Mucosa of gallbladder (tissue), 1 donor: ENCODE results near the gene SKOR1. TPM values are rescaled to one million over a fixed set of nuclear protein-coding genes. Genes with fewer than 3 reads are reported as not detected.

Experiments
- DNase-seq: peaks from one replicate; pipeline ENCODE4 v3.0.0-alpha.2; 2020; ENCODE audit warnings: low spot score
- total RNA-seq: library from RNA; stranded (reverse); gene quantifications from one replicate; pipeline ENCODE4 v1.2.1, GENCODE V29; 2021
- donor health status: DM: no; HTN: no; CAD: no.

The SKOR1 gene
- total RNA-seq, 1 donor from 2014 or later: 0.43 TPM

DNA sequence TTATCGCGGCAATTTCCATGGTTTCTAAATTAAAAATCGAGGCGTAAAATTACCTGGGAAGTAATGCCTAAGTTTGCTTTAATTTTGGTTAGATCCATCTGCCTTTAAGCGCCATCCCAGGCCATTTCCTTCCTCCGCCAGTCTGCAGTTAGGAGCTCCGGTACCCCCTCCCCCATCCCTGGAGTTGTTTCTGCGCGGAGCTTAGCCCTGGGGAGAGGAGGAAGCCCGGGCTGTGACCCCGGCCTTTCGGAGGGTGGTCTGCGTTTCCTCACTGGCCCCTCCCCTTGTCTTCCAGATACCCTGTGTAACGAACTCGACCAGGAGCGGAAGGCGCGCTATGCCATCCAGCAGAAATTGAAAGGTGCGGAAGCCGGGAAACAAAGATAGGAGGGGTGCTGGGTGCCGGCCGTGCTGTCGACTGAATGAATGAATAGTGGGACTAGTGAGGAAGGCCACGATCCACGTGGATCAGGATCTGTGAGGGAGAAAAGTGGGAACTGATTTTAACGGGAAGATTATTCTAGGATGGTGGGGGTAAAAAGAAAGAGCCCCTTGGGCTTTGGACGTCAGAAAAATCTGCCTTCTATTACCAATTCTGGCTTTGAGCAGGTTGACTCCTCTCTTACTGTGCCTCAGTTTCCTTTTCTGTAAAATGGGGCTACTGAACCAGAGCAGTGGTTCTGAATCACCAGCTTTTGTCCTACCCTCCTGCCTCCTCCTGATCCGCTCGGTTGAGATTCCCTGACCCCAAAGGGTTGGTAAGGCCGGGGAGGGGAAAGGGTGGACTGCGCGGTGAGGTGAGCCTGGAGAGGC, 7.8 kb downstream of the SKOR1 start:
- no peak for DNase-seq

DNA sequence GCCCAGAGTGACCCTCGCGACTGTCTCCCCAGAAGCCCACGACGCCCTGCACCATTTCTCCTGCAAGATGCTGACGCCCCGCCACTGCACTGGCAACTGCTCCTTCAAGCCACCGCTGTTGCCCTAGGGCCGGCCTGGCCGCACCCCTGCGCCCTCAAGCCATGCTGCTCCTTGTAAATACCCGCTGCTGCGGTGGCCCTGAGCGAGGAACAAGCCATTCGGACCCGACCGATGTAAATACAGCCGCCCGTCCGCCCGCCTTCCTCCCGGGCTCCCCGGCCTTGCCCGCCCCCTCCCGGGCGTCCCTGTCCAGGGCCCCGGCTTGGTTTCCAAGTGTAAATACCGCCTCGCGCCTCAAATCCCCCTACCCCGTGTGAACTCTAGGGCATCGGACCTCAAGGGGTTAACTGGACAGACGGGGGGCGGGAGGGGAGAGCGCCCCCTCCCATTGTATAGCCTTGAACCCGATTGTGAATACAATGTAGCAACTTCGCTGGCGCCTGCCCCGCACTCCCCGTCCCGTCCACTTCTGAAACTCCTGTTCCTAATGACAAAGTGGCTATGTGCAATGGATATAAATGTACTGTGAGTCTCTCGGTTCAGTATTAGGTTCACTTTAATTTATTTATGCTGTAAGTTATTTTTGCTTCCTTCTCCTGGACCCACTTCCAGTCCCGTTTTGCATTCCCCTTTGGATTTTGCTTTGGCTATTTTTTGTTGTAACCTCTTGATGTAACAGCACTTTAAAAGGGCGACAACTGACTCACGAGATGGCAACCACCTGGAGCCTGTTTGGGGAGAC, 8.6 kb downstream of the SKOR1 start:
- no peak for DNase-seq

DNA sequence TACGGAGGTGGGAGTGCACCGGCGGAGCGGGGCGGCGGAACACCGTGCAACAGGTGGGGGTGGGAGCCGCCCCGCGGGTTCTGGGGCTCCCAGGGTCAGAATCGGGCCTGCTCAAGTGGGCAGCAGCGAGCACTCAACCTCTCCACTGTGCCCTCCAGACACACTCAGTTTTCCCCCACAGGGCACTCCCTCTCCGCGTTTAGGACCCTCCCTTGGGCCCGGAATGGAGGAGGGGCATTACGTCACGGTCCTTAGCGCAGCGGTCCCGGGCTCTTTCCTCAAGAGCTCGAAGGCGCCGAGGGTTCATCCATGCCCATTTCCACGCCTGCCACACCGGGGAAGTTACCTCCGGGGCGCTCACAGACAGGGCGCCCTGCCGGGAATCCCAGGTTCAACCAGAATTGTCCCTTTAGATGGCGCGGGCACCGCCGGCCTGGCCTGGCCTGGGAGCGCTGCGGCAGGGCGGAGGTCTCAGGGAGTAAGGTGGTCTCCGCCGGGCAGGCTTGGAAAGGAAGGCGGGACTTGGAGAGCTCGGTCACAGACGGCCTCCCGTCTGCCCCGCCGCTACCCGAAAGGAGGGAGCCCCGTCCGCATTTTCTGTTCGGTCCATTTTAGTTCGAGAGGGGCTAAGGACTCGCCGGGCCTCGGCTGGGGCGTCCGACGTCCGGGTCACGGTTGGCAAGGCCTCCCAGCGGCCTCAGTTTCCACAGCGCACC, 9.4 kb downstream of the SKOR1 start:
- DNase-seq: no peak

DNA sequence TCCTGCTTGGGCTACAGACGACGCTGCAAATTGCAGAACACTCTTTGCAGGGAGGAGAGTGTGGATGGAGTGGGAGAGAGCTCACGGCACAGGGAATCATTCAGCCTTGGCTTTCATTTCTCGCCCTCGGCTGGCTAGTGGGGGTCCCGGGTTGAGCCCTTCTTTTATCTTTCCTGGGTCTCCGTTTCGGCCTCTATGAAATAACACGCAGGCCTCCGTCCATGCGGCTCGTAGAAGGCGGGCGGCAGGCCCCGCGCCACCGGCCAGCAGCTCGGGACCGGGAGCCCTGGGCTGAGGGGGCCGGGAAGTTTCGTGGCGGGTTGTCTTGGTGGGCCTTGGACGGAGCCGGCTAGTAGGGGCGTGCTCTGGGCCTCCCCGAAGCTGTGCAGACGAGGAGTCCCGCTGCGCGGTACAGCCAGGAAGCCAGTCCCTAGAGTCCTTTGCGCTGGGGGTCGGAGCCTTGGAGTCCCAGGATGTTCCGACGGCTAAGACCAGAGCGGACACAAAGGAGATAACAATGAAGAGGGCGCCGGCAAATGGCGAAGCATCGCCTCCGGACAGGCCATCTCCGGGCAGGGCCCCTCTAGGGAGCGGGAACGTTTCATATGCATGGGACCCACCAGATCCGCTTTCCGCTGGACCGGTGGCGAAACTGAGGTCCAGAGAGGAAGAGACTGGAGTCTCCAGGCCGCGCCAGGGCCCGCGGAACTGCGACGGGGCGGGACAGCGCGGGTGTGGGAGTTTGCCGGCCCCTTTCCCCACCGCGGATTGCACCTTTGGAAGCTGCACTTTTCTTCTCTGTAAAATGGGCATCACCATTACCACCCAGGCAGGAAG, 10.2 kb downstream of the SKOR1 start:
- DNase-seq: no peak

DNA sequence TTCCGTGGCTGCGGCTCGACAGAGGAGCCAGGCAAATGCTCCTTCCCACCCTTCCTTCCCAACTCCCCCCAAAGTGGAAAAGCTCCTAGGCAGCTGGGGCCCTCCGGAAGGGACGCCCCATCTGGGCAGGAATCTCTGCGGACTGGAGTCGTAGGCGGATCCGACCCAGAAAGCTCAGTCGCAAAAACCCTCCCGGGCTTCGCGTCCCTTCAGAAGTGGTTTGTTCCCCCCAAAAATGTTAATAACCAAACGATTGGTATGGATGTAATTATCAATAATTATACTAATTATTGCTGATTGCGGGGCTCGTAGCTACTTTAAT, 10.8 kb downstream of the SKOR1 start:
- DNase-seq: no peak

DNA sequence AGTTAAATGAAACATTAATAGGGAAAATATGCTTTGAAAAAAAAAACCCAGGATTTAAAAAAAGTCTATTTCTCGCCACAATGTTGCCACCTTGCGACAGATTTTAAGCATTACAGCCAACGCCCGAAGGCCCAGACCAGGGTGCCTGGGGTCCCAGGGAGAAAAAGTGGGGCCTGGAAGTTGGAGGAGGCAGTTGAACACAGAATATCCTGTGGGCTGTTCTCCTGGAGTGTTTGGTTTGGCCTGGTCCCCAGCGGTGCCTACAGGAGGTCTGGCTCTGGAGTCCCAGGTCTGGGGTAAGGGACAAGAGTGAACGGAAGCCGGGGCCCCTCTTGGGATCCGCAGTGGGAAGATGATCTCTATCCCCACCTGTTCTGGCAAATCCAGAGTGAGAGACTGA, 11.2 kb downstream of the SKOR1 start:
- peak; percentile 50 for DNase-seq

DNA sequence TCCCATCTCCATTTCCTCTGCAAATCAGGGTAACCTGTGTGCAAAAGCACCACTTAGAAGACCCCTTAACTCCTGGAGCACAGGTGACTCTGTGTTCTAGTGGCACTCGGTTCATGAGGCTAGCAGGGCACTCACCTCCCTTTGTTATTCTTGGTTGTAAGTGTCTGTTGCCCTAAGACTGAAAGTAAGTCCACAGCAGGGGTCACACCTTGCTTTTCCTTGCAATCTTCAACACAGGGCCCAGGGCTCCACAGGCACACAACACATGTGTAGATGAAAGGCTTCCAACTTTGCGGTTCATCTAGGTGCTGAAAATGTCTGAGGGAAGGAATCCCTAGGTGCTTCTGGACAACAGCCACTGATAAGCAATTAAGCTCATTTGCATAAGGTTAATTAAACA, 11.6 kb downstream of the SKOR1 start:
- DNase-seq: no peak

DNA sequence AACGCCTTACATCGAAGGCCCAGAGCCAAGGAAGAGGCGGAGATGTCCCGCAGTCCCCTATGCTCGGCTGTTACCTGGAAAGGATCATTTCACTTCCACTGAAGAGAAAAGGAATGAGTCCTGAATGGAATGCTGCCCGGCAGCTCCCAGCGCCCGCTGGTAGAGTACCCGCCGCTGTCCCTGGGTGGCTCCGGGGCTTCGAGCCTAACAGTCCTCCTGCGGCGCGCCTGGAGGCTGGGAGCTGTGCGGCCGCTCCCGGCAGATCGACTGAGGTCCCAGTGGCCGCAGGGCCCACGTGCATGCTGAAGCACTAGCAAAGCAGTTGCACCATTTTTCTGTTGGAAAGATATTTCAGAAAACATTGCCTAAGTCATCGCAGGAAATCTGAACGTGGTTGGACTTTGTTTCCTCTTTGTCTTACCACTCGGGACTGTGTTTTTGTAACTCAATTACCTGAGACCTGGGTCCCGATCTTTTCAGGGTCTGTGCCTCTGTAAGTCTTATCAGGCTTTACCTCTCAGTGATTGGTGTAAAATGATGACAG, 13.6 kb downstream of the SKOR1 start:
- DNase-seq: peak; percentile 62

DNA sequence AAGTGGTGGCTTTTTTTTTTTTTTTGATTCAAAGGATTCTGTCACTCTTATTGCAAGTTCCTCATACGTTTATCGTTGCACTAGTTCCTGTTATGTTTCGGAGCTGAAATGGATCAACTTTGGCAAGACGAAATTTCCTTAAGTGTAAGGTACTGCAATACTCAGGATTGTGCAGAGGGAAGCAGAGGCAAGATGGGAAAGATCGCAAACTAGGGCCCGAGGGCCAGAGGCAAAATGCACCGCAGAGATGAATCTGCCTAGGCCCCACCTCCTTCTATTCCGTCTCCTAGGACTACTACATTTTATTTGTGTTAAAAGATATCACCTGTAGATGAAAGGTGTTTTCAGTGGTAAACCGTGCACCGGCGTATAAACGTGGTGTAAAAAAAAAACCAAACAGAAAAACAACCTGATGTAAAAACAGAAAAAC, 14.2 kb downstream of the SKOR1 start:
- DNase-seq: no peak

DNA sequence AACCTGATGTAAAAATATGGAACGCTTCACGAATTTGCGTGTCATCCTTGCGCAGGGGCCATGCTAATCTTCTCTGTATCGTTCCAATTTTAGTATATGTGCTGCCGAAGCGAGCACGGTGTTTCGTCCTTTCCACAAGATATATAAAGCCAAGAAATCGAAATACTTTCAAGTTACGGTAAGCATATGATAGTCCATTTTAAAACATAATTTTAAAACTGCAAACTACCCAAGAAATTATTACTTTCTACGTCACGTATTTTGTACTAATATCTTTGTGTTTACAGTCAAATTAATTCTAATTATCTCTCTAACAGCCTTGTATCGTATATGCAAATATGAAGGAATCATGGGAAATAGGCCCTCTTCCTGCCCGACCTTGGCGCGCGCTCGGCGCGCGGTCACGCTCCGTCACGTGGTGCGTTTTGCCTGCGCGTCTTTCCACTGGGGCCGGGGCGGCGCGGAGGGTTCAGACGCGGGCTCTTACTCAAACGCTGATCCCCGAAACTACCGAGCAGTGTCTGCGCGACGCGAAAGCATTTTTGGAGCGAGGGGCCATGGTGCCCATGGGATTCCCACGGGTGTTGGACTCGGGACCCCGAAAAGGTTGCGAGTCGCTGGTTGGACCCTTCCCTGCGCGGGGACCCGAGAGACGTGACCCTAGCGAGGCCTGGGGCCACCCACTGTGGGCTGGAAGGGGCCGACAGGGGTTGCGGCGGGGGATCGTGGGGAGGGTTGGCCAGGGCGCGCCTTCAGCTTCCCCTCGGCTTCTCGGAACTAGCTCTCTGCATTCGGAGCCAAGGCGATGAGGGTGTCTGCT, 14.8 kb downstream of the SKOR1 start, which contains the start of gene RNU6-1:
TSS of gene RNU6-1 (minus strand) at position 117 of the 820 bp plus-strand sequence.
- peak; percentile 97 for DNase-seq

DNA sequence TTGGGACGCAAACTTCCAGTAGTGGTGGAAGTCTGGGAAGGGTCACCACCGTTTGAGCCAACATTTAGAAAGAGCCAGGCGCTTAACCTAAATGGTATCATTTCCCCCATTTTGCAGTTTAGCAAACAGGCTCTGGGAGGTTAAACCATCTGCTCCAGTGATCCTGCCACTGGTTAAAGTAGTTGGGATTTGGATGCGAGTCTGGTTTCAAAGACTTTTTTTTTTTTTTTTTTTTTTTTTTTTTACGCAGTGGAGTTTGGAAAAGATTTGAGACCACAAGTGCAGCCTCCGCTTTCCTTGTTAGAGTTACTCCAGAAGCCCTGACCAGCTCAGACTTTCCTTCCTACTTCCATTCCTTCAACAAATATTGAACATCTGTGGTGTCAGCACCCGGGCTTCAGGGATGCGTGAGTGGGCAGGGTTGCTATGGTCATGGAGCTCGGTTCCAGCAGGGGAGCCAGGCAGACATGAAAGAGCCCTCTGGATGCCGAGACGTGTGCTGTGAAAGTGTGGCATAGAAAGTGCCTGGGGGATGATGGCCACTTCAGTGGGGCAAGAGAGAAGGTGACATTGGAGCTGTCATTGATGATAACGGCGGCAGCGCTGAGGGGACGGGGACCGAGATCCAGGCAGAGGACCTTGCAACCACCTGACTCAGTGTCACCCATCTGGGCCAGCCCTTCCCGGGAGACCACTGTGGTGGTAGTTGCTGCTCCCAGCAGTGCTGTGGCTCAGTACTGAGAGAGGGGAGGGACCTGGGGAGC, 15.6 kb downstream of the SKOR1 start:
- DNase-seq: no peak

DNA sequence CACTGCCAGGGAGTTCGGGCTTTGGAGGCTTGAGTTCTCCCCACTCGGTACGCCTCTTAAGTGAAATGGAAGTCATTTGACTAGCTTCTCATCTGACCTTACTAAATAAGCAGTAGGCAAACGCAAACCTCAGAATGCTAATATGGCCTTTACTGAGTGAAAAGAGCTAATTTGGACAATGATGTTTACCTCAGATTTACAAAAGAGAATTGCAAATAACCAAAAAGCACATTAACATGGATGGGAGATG, 16.1 kb downstream of the SKOR1 start:
- no peak for DNase-seq

DNA sequence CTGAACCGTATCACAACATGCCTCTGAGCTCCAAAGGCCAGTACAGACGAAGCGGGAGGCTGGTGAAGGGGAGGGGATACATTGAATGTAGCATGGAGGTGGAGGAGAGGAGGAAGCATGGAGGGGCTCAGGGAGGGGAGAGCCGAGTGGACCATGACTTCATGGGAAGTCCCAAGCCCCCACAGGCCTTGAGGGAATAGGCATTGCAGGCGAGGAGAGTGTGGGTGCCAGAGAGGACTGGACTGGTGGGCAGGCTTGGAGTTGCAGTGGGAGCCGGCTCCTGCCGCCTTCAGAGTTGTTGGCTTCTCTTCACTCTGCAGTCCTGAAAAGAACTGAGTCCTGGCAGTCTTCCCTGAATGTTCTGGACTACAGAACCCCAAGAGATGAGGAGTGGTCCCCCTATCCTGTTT, 17.8 kb downstream of the SKOR1 start:
- DNase-seq: no peak

DNA sequence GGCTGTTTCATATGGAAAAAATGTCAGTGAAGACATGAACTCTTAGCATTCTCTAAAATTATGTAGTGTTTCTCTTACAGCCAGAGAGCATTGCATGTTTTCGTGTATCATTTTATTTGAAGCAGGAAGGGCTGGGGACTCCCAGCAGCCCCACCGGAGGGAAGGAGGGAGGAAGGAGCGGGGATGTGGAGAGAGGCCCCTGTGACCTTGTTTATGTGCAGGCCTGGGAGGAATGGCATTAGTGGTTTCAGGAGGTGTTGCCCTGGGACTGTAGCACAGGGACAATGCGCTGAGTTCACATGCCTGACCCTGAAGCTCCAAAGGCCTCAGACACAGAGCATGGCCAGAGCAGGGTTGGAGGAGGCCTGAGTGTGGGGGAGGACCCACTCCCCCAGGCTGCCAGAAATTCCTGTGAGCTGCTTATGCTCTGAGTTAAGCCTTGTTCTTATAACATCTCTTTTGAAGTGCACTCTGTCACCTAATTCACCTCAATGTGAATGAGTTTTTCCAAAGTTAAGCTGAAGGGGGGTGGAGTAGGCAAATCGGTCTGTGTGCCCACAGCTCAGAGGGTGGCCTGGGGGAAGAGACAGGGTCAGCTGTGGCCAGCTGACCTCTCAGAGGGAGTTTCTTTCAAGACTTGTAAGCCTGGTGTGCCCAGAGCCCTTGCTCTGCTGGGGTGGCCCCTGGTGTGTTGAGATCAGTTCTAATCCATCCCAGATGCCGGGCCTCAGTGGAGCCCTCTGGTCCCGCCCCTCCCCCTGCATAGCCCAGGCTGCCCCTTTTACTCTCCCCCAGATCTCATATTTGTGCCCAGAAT, 18.5 kb downstream of the SKOR1 start:
- no peak for DNase-seq

DNA sequence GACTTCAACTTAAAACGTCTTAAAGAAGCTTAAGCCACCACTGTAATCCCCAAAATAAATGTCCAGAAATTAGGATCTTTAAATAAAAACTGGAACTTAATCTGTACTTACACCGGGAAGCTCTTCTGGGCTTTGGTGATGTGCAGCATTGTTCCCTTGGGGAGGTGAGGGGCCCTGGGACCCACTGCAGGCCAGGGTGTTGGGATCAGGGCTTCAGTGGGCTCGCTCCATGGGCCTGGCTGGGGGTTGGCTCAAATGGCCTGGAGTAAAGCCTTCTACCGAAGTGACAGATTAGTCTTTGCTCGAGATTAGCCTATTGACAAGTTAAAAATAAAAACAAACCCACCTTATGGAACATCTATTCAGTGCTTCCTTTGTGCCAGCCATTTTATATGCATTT, 20.7 kb downstream of the SKOR1 start:
- DNase-seq: no peak

DNA sequence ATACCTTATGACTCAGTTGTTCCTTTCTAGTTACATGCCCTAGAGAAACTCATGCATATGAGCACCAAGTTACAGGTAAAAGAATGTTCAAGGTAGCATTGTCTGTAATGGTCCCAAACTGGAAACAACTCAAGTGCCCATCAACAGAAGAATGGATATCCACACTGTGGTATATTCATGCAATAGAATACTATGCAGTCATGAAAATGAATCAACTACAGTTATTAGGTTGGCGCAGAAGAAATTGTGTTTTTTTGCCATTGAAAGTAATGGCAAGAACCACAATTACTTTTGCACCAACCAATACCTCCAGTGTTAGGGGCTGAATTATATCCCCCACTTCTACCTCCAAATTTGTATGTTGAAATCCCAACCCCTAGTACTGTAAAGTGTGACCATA, 24.2 kb downstream of the SKOR1 start:
- no peak for DNase-seq

DNA sequence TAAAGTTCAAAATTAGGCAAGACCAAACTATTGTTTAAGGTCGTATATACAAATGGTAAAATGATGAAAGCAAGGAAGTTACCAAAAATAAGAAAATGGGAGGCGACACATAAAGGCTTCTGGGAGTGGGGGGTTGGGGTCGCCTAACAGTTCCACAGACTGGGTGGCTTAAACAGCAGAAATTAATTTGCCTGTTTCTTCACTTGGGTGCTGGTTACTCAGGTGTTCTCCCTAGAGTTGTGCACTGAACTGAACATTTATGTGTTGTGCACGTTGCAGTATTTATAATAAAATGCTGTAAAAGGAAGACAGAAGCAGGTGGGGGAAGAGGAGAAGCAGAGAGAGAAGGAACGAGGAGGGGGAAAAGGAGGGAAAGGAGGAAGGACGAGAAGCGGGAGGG, 25.0 kb downstream of the SKOR1 start:
- no peak for DNase-seq

DNA sequence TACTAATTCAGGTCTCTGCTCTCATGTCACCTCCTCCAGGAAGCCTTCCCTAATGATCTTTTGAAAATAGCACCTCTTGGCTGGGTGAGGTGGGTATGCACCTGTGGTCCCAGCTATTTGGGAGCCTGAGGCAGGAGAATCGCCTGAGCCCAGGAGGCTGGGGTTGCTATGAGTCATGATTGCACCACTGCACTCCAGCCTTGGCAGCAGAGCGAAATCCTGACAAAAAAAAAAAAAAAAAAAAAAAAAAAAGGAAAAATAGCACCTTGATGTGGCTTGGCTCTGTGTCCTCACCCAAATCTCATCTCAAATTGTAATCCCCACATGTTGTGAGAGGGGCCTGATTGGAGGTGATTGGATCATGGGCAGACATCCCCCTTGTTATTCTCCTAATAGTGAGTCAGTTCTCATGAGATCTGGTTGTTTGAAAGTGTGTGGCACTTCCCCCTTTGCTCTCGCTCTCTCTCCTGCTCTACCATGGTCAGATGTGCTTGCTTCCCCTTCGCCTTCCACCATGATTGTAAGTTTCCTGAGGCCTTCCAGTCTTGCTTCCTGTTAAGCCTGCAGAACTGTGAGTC, 25.8 kb downstream of the SKOR1 start:
- no peak for DNase-seq

DNA sequence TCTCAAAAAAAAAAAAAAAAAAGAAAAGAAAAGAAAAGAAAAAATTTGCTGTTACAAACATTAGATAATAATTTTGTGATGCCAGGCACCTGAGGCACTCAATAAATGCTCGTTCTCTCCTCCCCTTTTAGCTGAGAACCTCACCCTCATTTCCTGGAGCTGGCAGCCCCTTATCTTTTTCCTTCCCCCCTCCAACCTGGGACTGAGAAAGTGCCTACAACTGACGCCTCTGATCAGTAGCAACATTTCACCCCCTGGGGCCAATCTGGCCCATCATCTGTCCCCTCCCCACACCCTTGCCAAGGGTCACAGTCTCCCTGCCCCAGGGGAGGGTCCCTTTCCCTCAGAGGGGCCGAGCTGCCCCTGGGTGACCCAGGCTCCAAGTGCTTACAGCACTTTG, 27.1 kb downstream of the SKOR1 start:
- DNase-seq: no peak
